TTC549 (cell line): Measurements from ENCODE around the gene IL32.

Experiments
- FAIRE-seq: peaks from 2 replicates; lab custom pipeline; 2012; peaks lifted over from hg19 to GRCh38; lab: Jason Lieb, UNC

The IL32 gene

GRCh38 chr16:3028716-3029319 is 36.6 kb upstream of the IL32 start:
- FAIRE-seq, result no peak

GRCh38 chr16:3029491-3030221 is 35.8 kb upstream of the IL32 start:
- FAIRE-seq, result no peak

GRCh38 chr16:3030222-3031212 is 34.9 kb upstream of the IL32 start:
- no peak for FAIRE-seq

- FAIRE-seq, result no peak
Measured at GRCh38 chr16:3032624-3033023, 32.8 kb upstream of the IL32 start.

GRCh38 chr16:3035289-3035971 is 30.0 kb upstream of the IL32 start:
- FAIRE-seq, result no peak

- no peak for FAIRE-seq
Measured at GRCh38 chr16:3035972-3036725, 29.3 kb upstream of the IL32 start.

- FAIRE-seq, result no peak
Measured at GRCh38 chr16:3036726-3037315, 28.6 kb upstream of the IL32 start, which contains the start of gene BICDL2. Gene BICDL2, minus strand, starts transcription at chr16:3036944. Its CDS starts 1,448 bp downstream, at chr16:3035496.

- no peak for FAIRE-seq
Measured at GRCh38 chr16:3038256-3038655, 27.2 kb upstream of the IL32 start.

- FAIRE-seq, result no peak
Measured at GRCh38 chr16:3038896-3039295, 26.5 kb upstream of the IL32 start.

- no peak for FAIRE-seq
Measured at GRCh38 chr16:3042376-3042775, 23.1 kb upstream of the IL32 start.

- FAIRE-seq, result no peak
Measured at GRCh38 chr16:3044708-3045107, 20.7 kb upstream of the IL32 start.

- FAIRE-seq, result no peak
Measured at GRCh38 chr16:3045758-3046640, 19.4 kb upstream of the IL32 start, which contains the start of gene MMP25. Gene MMP25, plus strand, starts transcription at chr16:3046561. Its CDS starts 357 bp downstream, at chr16:3046918.

- no peak for FAIRE-seq
Measured at GRCh38 chr16:3046641-3047386, 18.6 kb upstream of the IL32 start.

- FAIRE-seq, result no peak
Measured at GRCh38 chr16:3047387-3047720, 18.1 kb upstream of the IL32 start.

GRCh38 chr16:3049921-3050481 is 15.4 kb upstream of the IL32 start:
- no peak for FAIRE-seq

- FAIRE-seq, result no peak
Measured at GRCh38 chr16:3050487-3050886, 15.0 kb upstream of the IL32 start.

GRCh38 chr16:3051009-3051408 is 14.4 kb upstream of the IL32 start:
- FAIRE-seq, result no peak

GRCh38 chr16:3051494-3051893 is 13.9 kb upstream of the IL32 start:
- FAIRE-seq, result no peak
